ENCODE data around the gene GNG2. TPM values are rescaled to one million over a fixed set of nuclear protein-coding genes. Genes with fewer than 3 reads are reported as not detected.

GNG2 gene
- total and polyA plus RNA-seq, 10 of the 15 experiments (the other 5 are each of a cell fraction or from before 2014, with no cell fraction given): 31.6 to 114 (median 66.4) TPM

- TF ChIP-seq CTCF (IDR thresholded peaks at IDR 0.05 in 2 of 3, conservative IDR thresholded peaks at IDR 0.05 in 1 of 3; ENCODE audit: control insufficient read depth in 2 of 3, extremely low read depth in 1 of 3, insufficient read depth in 1 of 3, low read depth in 3 of 3, low read length in 3 of 3) (no peak), SREBF2 (IDR thresholded peaks at IDR 0.05; ENCODE audit: low read length) (no peak)
- TF ChIP-seq, protein P1, sequence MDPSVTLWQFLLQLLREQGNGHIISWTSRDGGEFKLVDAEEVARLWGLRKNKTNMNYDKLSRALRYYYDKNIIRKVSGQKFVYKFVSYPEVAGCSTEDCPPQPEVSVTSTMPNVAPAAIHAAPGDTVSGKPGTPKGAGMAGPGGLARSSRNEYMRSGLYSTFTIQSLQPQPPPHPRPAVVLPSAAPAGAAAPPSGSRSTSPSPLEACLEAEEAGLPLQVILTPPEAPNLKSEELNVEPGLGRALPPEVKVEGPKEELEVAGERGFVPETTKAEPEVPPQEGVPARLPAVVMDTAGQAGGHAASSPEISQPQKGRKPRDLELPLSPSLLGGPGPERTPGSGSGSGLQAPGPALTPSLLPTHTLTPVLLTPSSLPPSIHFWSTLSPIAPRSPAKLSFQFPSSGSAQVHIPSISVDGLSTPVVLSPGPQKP (IDR thresholded peaks at IDR 0.05; ENCODE audit: low read depth, low read length): no peak
Measured at GRCh38 chr14:51895375-51895774, 35.0 kb downstream of the GNG2 start (continued).

DNA sequence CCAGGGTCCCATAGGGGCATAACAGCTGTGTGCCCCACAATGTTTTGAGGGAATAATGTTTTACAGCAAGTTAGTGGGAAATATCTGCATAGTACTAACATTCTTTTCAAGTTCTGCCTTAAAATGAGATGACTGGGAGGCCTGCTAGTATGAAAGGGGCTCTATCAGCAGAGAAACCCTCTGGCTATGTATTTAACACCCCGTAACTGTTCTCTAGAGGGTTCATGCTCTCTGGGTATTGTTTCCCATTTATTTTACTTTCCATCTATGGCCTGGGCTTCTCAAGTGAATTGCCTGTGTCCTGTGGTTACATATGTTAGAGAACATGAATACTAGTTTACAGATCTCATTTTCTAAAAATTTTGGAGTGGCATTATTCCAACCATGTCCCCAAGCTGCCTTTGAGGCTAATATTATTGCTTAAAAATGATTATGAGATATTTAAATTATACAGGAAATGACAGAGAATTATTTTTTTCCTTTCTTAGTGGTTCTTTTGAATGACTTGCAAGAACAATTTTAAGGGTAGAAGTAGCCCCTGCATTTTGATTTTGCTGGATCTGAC, 37.5 kb downstream of the GNG2 start:
- H3K79me2 ChIP-seq (ENCODE audit: control insufficient read depth, insufficient read depth, low read length): no peaks in the 10 kb centered on the region; the same call in none of the 2 replicates
- no peak for ATAC-seq
- no peaks in the 10 kb centered on the region; the same call in 1 of the 3 replicates for H3K9me3 ChIP-seq (replicated peaks; ENCODE audit: control insufficient read depth, insufficient read depth, low read length)
- intact Hi-C loops (cut with micrococcal nuclease; ENCODE audit: unreplicated experiment): no loop called here
- H4K20me1 ChIP-seq (ENCODE audit: control insufficient read depth, insufficient read depth): no peaks in the 10 kb centered on the region
- H3K4me3 ChIP-seq: no peak overlapping the region
- no peaks in the 10 kb centered on the region for H3K4me1 ChIP-seq (ENCODE audit: control insufficient read depth, insufficient read depth, low read length)
- H3K36me3 ChIP-seq (ENCODE audit: control insufficient read depth in 2 of 2, insufficient read depth in 2 of 2, low read length in 1 of 2): peaks cover 2 to 3% of the 10 kb centered on the region in 2 experiments; a peak in 2 of 4 replicates
- DNase-seq (ENCODE audit: low read depth, low spot score): no peak
- ChIA-PET CTCF (no interaction called here), POLR2A (interaction anchor here (0.6 kb wide), 1 partner anchor 20 kb away, joined by 3 read pairs; no protein-coding TSS in a partner anchor), RAD21 (ENCODE audit: unreplicated experiment) (interaction anchor here (1.4 kb wide), 1 partner anchor 41 kb away, joined by 3 read pairs; no protein-coding TSS in a partner anchor), SMC1A (ENCODE audit: uncharacterized antibody, unreplicated experiment) (interaction anchor here (1.2 to 2.3 kb wide), 3 partner anchors 12 to 80 kb away, joined by 3 to 7 read pairs (median 4); no protein-coding TSS in a partner anchor)
- no peak for FAIRE-seq
- no peak overlapping the region for H3K9ac ChIP-seq (ENCODE audit: control insufficient read depth, insufficient read depth, low read length)
- TF ChIP-seq KLF5 (IDR thresholded peaks at IDR 0.05; ENCODE audit: partially characterized antibody) (no peak), FOS (IDR thresholded peaks at IDR 0.05; ENCODE audit: borderline replicate concordance, extremely low read depth, insufficient read length) (no peak), MAX (IDR thresholded peaks at IDR 0.05; ENCODE audit: low read depth, low read length) (no peak), RCOR1 (conservative IDR thresholded peaks at IDR 0.05; ENCODE audit: low read depth, low read length) (no peak), LARP7 (IDR thresholded peaks at IDR 0.05) (no peak), E2F4 (IDR thresholded peaks at IDR 0.05; ENCODE audit: low read depth, low read length) (no peak), MEF2A (IDR thresholded peaks at IDR 0.05; ENCODE audit: insufficient read depth, low read depth, low read length) (no peak), FOXM1 (IDR thresholded peaks at IDR 0.05; ENCODE audit: low read depth, low read length) (no peak), TAF1 (IDR thresholded peaks at IDR 0.05; ENCODE audit: borderline replicate concordance, low read depth, low read length) (no peak), SUPT20H (IDR thresholded peaks at IDR 0.05; ENCODE audit: borderline replicate concordance, control insufficient read depth, low read depth, low read length) (no peak), BCL11A (IDR thresholded peaks at IDR 0.05; ENCODE audit: low read depth, low read length) (no peak)
- TF ChIP-seq, protein P2, sequence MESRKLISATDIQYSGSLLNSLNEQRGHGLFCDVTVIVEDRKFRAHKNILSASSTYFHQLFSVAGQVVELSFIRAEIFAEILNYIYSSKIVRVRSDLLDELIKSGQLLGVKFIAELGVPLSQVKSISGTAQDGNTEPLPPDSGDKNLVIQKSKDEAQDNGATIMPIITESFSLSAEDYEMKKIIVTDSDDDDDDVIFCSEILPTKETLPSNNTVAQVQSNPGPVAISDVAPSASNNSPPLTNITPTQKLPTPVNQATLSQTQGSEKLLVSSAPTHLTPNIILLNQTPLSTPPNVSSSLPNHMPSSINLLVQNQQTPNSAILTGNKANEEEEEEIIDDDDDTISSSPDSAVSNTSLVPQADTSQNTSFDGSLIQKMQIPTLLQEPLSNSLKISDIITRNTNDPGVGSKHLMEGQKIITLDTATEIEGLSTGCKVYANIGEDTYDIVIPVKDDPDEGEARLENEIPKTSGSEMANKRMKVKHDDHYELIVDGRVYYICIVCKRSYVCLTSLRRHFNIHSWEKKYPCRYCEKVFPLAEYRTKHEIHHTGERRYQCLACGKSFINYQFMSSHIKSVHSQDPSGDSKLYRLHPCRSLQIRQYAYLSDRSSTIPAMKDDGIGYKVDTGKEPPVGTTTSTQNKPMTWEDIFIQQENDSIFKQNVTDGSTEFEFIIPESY (IDR thresholded peaks at IDR 0.05): no peak
- in situ Hi-C loops (cut with MboI): no loop called here
- H3K4me2 ChIP-seq (ENCODE audit: control insufficient read depth, insufficient read depth): no peak overlapping the region
- no peak overlapping the region for H3K27ac ChIP-seq (ENCODE audit: control insufficient read depth, insufficient read depth)
- H3K27me3 ChIP-seq (replicated peaks in 1 of 2; ENCODE audit: control insufficient read depth in 2 of 2, insufficient read depth in 2 of 2, low read length in 1 of 2): no peaks in the 10 kb centered on the region
- WGBS (ENCODE audit: insufficient coverage, insufficient replicate concordance, low lambda C conversion rate, missing lambda C conversion rate): 100% methylated on average over 1 of the region's 1 CpG
- no peak overlapping the region for H2AFZ ChIP-seq (ENCODE audit: control insufficient read depth, low read depth, low read length)
- no TSS peak for BruUV-seq (replicated peaks)
